ENCODE results near the gene VAPB. TPM values are rescaled to one million over a fixed set of nuclear protein-coding genes. Genes with fewer than 3 reads are reported as not detected.

Gene VAPB
- total RNA-seq, 1 donor from 2014 or later: 21.6 TPM

- Histone ChIP-seq H3K27me3 (no peaks in the 10 kb centered on the region), H3K27ac (no peak overlapping the region), H3K36me3 (no peaks in the 10 kb centered on the region), H3K4me3 (no peak overlapping the region), H3K9me3 (no peaks in the 10 kb centered on the region), H3K4me1 (no peaks in the 10 kb centered on the region)
- intact Hi-C loops (cut with DNase I): no loop called here
- no peak for TF ChIP-seq CTCF (IDR thresholded peaks at IDR 0.05)
- no peak for TF ChIP-seq POLR2AphosphoS5 (IDR thresholded peaks at IDR 0.05; ENCODE audit: insufficient read depth in 1 of 2, low read depth in 1 of 2)
- TF ChIP-seq POLR2A (IDR thresholded peaks at IDR 0.05): no peak
- DNase-seq (ENCODE audit: extremely low spot score in 2 of 2): no peak
Measured at GRCh38 chr20:58374027-58374850, 14.8 kb upstream of the VAPB start.

GRCh38 chr20:58374906-58375758 is 13.9 kb upstream of the VAPB start:
- no peaks in the 10 kb centered on the region for H3K4me1 ChIP-seq
- no peak overlapping the region for H3K27ac ChIP-seq
- H3K9me3 ChIP-seq: no peaks in the 10 kb centered on the region
- H3K36me3 ChIP-seq: no peaks in the 10 kb centered on the region
- H3K4me3 ChIP-seq: no peak overlapping the region
- DNase-seq (ENCODE audit: extremely low spot score in 2 of 2): no peak
- intact Hi-C loops (cut with DNase I): no loop called here
- TF ChIP-seq CTCF (IDR thresholded peaks at IDR 0.05) (no peak), POLR2A (IDR thresholded peaks at IDR 0.05) (no peak), POLR2AphosphoS5 (IDR thresholded peaks at IDR 0.05; ENCODE audit: insufficient read depth in 1 of 2, low read depth in 1 of 2) (no peak)
- H3K27me3 ChIP-seq: no peaks in the 10 kb centered on the region

- intact Hi-C loops (cut with DNase I): no loop called here
- H3K27me3 ChIP-seq: no peaks in the 10 kb centered on the region
- TF ChIP-seq CTCF (IDR thresholded peaks at IDR 0.05) (no peak), POLR2AphosphoS5 (IDR thresholded peaks at IDR 0.05; ENCODE audit: insufficient read depth in 1 of 2, low read depth in 1 of 2) (no peak), POLR2A (IDR thresholded peaks at IDR 0.05) (no peak)
- H3K27ac ChIP-seq: no peak overlapping the region
- H3K36me3 ChIP-seq: no peaks in the 10 kb centered on the region
- no peak for DNase-seq (ENCODE audit: extremely low spot score in 2 of 2)
- H3K9me3 ChIP-seq: no peaks in the 10 kb centered on the region
- H3K4me3 ChIP-seq: no peak overlapping the region
- H3K4me1 ChIP-seq: no peaks in the 10 kb centered on the region
Measured at GRCh38 chr20:58375759-58376352, 13.2 kb upstream of the VAPB start.

GRCh38 chr20:58377017-58377416 is 12.0 kb upstream of the VAPB start:
- DNase-seq (ENCODE audit: extremely low spot score in 2 of 2): no peak
- Histone ChIP-seq H3K36me3 (no peaks in the 10 kb centered on the region), H3K27ac (no peak overlapping the region), H3K4me1 (no peaks in the 10 kb centered on the region), H3K27me3 (no peaks in the 10 kb centered on the region), H3K9me3 (no peaks in the 10 kb centered on the region), H3K4me3 (no peak overlapping the region)
- intact Hi-C loops (cut with DNase I): no loop called here
- no peak for TF ChIP-seq CTCF (IDR thresholded peaks at IDR 0.05)
- no peak for TF ChIP-seq POLR2A (IDR thresholded peaks at IDR 0.05)
- no peak for TF ChIP-seq POLR2AphosphoS5 (IDR thresholded peaks at IDR 0.05; ENCODE audit: insufficient read depth in 1 of 2, low read depth in 1 of 2)

Measured in vagina (tissue), 2 donors.